Naive B cell (primary cell): ENCODE measurements around the gene ADGRL1. TPM values are rescaled to one million over a fixed set of nuclear protein-coding genes. Genes with fewer than 3 reads are reported as not detected.
A peak's percentile ranks its signal among the peaks of the same experiment; 100 is the strongest.

ENCODE experiments used
- ATAC-seq, 2 donors: fragments of 150-1000 bp; cut with Tn5 transposase; 2 replicates each; pipeline ENCODE4 v1.10.0; 2021; ENCODE audit warnings: low read depth in 2 of 2, mild to moderate bottlenecking in 2 of 2, moderate library complexity in 2 of 2
- DNase-seq: peaks from one replicate; pipeline ENCODE4 v3.0.0; 2022
- H3K27ac Mint-ChIP-seq, 6 donors: one replicate each; pipeline ENCODE4 v1.8.0; 2020 to 2022; ENCODE audit warnings: mild to moderate bottlenecking in 6 of 6, mixed read lengths in 6 of 6, moderate library complexity in 5 of 6, inconsistent platforms in 2 of 6
- H3K27me3 Mint-ChIP-seq, 3 donors: one replicate each; pipeline ENCODE4 v1.8.0; 2021 to 2022; ENCODE audit warnings: mixed read lengths in 3 of 3, mild to moderate bottlenecking in 1 of 3
- H3K36me3 Mint-ChIP-seq, 2 donors: one replicate each; pipeline ENCODE4 v1.8.0; 2020 to 2022; ENCODE audit warnings: mixed read lengths in 2 of 2, inconsistent platforms in 1 of 2, mild to moderate bottlenecking in 1 of 2
- H3K4me1 Mint-ChIP-seq, 3 donors: one replicate each; pipeline ENCODE4 v1.8.0; 2020 to 2022; ENCODE audit warnings: mixed read lengths in 3 of 3, inconsistent platforms in 1 of 3, mild to moderate bottlenecking in 1 of 3, moderate library complexity in 1 of 3
- H3K4me3 Mint-ChIP-seq, 8 donors: one replicate each; pipeline ENCODE4 v1.8.0; 2020 to 2022; ENCODE audit warnings: mild to moderate bottlenecking in 8 of 8, mixed read lengths in 8 of 8, moderate library complexity in 8 of 8, inconsistent platforms in 2 of 8
- H3K9me3 Mint-ChIP-seq, 7 donors: one replicate each; pipeline ENCODE4 v1.8.0; 2020 to 2022; ENCODE audit warnings: mixed read lengths in 7 of 7, mild to moderate bottlenecking in 5 of 7, inconsistent platforms in 2 of 7, moderate library complexity in 1 of 7
- polyA plus RNA-seq, 6 donors: library from polyadenylated mRNA; unstranded; fragments of 300-500 nt; fragmentation: Illumina TruSeq; gene quantifications; one replicate each; pipeline ENCODE4 v1.2.3, GENCODE V29; 2021; ENCODE audit warnings: low read depth in 6 of 6

ADGRL1 gene
- polyA plus RNA-seq, 6 donors from 2014 or later = not detected

DNA sequence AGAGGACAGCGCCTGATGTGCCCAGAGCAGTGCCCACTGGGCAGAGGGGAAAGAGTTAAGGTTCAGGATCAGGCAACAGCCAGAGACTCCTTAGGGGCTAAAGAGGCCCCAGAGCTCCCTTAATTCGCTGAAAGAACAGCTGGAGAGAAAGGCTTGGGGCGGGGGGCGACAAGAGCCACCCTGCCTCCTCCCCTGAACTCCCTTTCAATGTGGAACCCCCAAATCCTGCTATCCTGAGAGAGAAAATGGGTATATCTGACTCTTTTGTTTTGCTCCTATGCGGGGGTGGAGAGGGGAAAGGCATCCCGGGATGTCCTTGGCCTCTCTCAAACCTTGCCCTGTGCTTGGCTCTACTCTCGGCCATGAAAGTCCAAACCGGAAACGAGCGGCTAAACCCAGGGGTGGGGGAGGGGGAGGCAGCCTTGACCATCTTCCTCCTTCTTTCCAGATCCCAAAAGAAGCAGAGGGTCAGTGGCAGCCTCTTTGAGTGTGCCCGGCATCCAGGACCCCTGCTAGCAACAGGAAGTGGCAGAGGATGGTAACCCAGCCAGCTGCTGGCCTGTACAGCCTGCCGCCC is 93.1 kb downstream of the ADGRL1 start:
- ATAC-seq (no peak), DNase-seq (no peak)
- H3K4me3 Mint-ChIP-seq = no peak overlapping the region
- no peak overlapping the region for H3K27ac Mint-ChIP-seq
- no peaks in the 10 kb centered on the region for H3K9me3 Mint-ChIP-seq
- no peaks in the 10 kb centered on the region for H3K27me3 Mint-ChIP-seq
- peaks cover 31 to 35% (median 33%) of the 10 kb centered on the region in 3 donors for H3K4me1 Mint-ChIP-seq
- no peaks in the 10 kb centered on the region for H3K36me3 Mint-ChIP-seq

GRCh38 chr19:14112051-14112808 is 93.7 kb downstream of the ADGRL1 start:
- Mint-ChIP-seq H3K27ac (no peak overlapping the region), H3K36me3 (no peaks in the 10 kb centered on the region), H3K27me3 (no peaks in the 10 kb centered on the region), H3K4me3 (no peak overlapping the region), H3K4me1 (peaks cover 27 to 34% (median 33%) of the 10 kb centered on the region in 3 donors), H3K9me3 (no peaks in the 10 kb centered on the region)
- DNase-seq (no peak), ATAC-seq (no peak)

DNA sequence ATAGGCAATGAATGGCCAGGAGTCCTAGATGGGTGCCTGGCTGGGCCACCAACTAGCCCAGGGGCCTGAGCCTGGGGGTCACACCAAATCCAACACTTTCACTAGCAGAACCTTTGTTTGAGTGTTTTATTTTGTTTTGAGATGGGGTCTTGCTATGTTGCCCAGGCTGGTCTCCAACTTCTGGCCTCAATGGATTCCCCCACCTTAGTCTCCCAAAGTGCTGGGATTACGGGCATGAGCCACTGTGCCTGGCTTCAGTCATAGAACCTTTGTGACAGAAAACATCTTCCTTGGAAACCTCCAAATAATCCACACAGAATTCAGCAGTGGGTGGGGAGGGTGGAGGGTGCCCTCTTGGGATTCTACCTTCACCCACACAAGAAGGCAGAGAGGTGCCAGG is 94.5 kb downstream of the ADGRL1 start:
- H3K27ac Mint-ChIP-seq = no peak overlapping the region
- no peaks in the 10 kb centered on the region for H3K27me3 Mint-ChIP-seq
- ATAC-seq (no peak), DNase-seq (no peak)
- H3K9me3 Mint-ChIP-seq = no peaks in the 10 kb centered on the region
- H3K4me1 Mint-ChIP-seq = peaks cover 21 to 28% (median 28%) of the 10 kb centered on the region in 3 donors
- H3K4me3 Mint-ChIP-seq = peak overlapping the region in 1 of 8 donors; percentile 9
- no peaks in the 10 kb centered on the region for H3K36me3 Mint-ChIP-seq

- no peak for ATAC-seq
- DNase-seq = no peak
- H3K36me3 Mint-ChIP-seq = no peaks in the 10 kb centered on the region
- H3K4me1 Mint-ChIP-seq = peaks cover 12 to 19% (median 19%) of the 10 kb centered on the region in 3 donors
- H3K4me3 Mint-ChIP-seq = no peak overlapping the region
- no peaks in the 10 kb centered on the region for H3K27me3 Mint-ChIP-seq
- H3K27ac Mint-ChIP-seq = peak overlapping the region in 1 of 6 donors; percentile 20
- H3K9me3 Mint-ChIP-seq = no peaks in the 10 kb centered on the region
These were observed 95.3 kb downstream of the ADGRL1 start for GRCh38 chr19:14110650-14111049.

- H3K36me3 Mint-ChIP-seq = no peaks in the 10 kb centered on the region
- H3K27me3 Mint-ChIP-seq = no peaks in the 10 kb centered on the region
- ATAC-seq = no peak
- H3K9me3 Mint-ChIP-seq = no peaks in the 10 kb centered on the region
- H3K4me1 Mint-ChIP-seq = peaks cover 0 to 2% (median 0%) of the 10 kb centered on the region in 3 donors
- no peak overlapping the region for H3K27ac Mint-ChIP-seq
- DNase-seq = no peak
- no peak overlapping the region for H3K4me3 Mint-ChIP-seq
These were observed 98.1 kb downstream of the ADGRL1 start for GRCh38 chr19:14107581-14108461.

GRCh38 chr19:14106840-14107239 is 99.1 kb downstream of the ADGRL1 start:
- no peak overlapping the region for H3K27ac Mint-ChIP-seq
- H3K4me1 Mint-ChIP-seq = peaks cover 0 to 2% (median 0%) of the 10 kb centered on the region in 3 donors
- H3K9me3 Mint-ChIP-seq = no peaks in the 10 kb centered on the region
- ATAC-seq = no peak
- H3K4me3 Mint-ChIP-seq = no peak overlapping the region
- no peak for DNase-seq
- H3K27me3 Mint-ChIP-seq = no peaks in the 10 kb centered on the region
- no peaks in the 10 kb centered on the region for H3K36me3 Mint-ChIP-seq

DNA sequence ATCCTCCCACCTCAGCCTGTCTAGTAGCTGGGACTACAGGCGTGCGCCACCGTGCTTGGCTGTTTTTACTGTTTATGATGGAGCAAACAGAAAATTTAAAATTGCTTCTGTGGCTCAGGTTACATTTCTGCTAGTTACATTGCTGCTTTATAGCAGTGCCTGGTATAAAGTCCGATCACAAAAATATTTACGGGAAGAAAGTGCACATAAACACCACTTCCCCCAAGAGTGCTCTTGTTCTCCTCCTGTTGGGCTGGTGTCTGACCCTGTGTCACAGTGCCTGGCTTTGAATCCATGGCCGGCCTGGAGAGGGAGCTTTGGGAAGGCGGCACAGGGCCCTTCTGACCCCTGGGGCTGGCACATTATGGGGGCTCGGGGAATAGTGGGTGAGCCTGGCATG is 100.3 kb downstream of the ADGRL1 start:
- Mint-ChIP-seq H3K9me3 (no peaks in the 10 kb centered on the region), H3K27ac (peak overlapping the region in 1 of 6 donors; percentile 90), H3K4me3 (peak overlapping the region in 1 of 8 donors; percentile 37), H3K36me3 (no peaks in the 10 kb centered on the region), H3K27me3 (no peaks in the 10 kb centered on the region), H3K4me1 (peaks cover 0 to 2% (median 0%) of the 10 kb centered on the region in 3 donors)
- DNase-seq (no peak), ATAC-seq (no peak)

- DNase-seq (no peak), ATAC-seq (no peak)
- Mint-ChIP-seq H3K9me3 (no peaks in the 10 kb centered on the region), H3K27ac (no peak overlapping the region), H3K36me3 (no peaks in the 10 kb centered on the region), H3K4me1 (no peaks in the 10 kb centered on the region), H3K27me3 (no peaks in the 10 kb centered on the region), H3K4me3 (no peak overlapping the region)
These were observed 102.7 kb downstream of the ADGRL1 start for GRCh38 chr19:14103310-14103709.

DNA sequence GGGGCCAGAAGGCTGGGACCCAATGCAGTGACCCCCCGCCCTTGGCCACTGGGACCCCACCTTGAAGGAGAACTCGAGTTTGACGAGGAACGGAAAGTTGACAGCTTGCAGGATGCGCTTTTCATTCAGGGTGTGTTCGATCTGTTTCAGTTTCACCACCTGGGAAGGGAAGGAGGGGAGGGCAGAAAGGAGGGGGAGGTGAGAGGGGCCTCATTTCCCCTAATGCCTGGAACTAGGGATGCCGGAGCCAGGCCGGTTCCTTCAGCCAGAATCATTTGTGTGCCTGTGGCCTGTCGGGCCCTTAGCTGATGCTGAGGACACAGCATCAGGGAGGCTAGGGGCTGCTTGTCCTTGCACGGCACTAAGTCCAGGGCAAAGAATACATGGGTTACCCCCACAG is 103.2 kb downstream of the ADGRL1 start:
- no peak overlapping the region for H3K27ac Mint-ChIP-seq
- no peak overlapping the region for H3K4me3 Mint-ChIP-seq
- ATAC-seq = no peak

GRCh38 chr19:14102102-14102696 is 103.8 kb downstream of the ADGRL1 start:
- Mint-ChIP-seq H3K4me3 (no peak overlapping the region), H3K27ac (no peak overlapping the region), H3K4me1 (no peaks in the 10 kb centered on the region), H3K36me3 (no peaks in the 10 kb centered on the region), H3K9me3 (no peaks in the 10 kb centered on the region), H3K27me3 (no peaks in the 10 kb centered on the region)
- ATAC-seq = no peak
- DNase-seq = no peak

More for the DNA sequence above, 103.2 kb downstream of the ADGRL1 start:
- no peak for DNase-seq
- Mint-ChIP-seq H3K36me3 (no peaks in the 10 kb centered on the region), H3K4me1 (no peaks in the 10 kb centered on the region), H3K27me3 (no peaks in the 10 kb centered on the region), H3K9me3 (no peaks in the 10 kb centered on the region)

DNA sequence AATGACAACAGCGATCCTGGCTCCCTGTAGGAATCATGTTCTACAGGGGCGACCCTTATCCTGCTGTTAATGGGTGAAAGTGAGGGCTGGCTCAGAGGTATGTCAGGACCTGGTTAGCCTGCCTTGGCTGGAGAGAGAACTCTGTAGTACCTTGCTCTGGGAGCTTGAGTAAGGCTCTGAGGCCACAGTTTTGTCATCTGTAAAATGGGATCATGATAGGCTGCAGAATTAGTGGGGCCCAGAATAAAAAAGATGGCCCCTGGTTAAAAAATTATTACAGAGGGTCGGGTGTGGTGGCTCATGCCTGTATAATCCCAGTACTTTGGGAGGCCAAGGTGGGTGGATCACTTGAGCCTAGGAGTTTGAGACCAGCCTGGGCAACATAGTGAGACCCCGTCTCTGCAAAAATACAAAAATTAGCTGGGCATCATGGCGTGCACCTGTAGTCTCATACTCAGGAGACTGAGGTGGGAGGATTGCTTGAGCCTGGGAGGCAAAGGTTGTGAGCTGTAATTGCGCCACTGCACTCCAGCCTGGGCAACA is 104.9 kb downstream of the ADGRL1 start:
- Mint-ChIP-seq H3K4me1 (no peaks in the 10 kb centered on the region), H3K27me3 (no peaks in the 10 kb centered on the region), H3K36me3 (no peaks in the 10 kb centered on the region), H3K9me3 (no peaks in the 10 kb centered on the region), H3K27ac (no peak overlapping the region), H3K4me3 (no peak overlapping the region)
- ATAC-seq = no peak
- DNase-seq = no peak
